GM21360 (cell line): ENCODE data around the gene LIFR.
"Not testable (repeated sequence)": the region's sequence is repeated elsewhere in the genome, so short reads cannot be mapped to it uniquely, and the experiment has no call there.

Source experiments
- ATAC-seq: cut with Tn5 transposase; IDR thresholded peaks from one replicate; pipeline ENCODE4 v1.9.1; 2021; ENCODE audit warnings: mild to moderate bottlenecking, moderate library complexity; ENCODE audit not compliant: unreplicated experiment

Gene LIFR, protein sequence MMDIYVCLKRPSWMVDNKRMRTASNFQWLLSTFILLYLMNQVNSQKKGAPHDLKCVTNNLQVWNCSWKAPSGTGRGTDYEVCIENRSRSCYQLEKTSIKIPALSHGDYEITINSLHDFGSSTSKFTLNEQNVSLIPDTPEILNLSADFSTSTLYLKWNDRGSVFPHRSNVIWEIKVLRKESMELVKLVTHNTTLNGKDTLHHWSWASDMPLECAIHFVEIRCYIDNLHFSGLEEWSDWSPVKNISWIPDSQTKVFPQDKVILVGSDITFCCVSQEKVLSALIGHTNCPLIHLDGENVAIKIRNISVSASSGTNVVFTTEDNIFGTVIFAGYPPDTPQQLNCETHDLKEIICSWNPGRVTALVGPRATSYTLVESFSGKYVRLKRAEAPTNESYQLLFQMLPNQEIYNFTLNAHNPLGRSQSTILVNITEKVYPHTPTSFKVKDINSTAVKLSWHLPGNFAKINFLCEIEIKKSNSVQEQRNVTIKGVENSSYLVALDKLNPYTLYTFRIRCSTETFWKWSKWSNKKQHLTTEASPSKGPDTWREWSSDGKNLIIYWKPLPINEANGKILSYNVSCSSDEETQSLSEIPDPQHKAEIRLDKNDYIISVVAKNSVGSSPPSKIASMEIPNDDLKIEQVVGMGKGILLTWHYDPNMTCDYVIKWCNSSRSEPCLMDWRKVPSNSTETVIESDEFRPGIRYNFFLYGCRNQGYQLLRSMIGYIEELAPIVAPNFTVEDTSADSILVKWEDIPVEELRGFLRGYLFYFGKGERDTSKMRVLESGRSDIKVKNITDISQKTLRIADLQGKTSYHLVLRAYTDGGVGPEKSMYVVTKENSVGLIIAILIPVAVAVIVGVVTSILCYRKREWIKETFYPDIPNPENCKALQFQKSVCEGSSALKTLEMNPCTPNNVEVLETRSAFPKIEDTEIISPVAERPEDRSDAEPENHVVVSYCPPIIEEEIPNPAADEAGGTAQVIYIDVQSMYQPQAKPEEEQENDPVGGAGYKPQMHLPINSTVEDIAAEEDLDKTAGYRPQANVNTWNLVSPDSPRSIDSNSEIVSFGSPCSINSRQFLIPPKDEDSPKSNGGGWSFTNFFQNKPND

DNA sequence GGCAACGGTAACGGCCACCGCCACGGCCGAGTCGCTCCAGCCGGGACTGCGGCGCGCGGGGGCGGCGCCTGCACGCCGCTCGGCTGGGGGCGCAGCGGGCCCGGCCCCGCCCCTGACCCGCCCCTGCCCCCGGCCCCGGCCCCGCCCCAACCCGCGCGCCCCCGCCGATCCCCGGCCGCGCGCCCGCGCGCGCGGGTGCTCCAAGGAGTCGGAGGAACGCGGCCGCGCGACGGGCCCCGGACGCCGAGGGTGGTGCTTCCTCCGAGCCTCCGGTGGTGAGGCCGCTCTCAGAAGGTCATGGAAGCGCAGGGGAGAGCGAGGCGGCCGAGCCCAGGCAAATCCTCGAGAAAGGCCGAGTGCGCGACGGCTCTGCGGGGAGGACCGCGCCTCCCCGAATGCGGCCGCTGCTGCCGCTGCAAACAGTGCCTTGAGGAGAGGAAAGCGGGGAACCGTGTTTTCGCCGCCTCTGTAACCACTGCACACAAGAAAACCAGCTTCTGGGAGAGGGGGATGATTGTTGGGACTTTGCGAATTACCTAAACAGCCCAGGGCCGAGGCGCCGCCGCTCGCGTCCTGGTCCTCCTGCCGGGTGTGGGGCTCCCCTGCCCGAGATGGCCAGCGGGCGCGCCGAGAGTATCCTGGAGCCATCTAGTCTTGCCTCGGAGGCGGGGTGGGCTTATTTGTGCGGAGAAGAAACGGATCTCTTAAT, at the start of gene LIFR:
LIFR (minus strand) TSS at position 48 of the 709 bp plus-strand sequence. CDS start 25,999 bp downstream, outside the sequence.
- peak; percentile 66 for ATAC-seq

DNA sequence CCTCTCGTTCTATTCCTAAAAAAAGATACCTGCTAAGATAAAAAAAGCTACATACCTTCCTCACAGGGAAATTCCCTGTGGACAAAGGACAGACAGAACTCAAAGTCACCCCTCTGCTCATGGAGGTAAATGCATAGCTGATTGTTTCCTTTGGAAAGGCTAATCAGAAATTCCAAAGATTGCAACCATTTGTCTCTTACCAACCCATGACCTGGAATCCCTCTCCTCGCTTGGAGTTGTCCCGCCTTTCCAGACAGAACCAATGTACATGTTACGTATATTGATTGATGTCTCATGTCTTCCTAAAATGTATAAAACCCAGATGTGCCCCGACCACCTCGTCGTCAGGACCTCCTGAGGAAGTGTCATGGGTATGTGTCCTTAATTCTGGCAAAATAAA, 49.2 kb upstream of the LIFR start:
- ATAC-seq = no peak

DNA sequence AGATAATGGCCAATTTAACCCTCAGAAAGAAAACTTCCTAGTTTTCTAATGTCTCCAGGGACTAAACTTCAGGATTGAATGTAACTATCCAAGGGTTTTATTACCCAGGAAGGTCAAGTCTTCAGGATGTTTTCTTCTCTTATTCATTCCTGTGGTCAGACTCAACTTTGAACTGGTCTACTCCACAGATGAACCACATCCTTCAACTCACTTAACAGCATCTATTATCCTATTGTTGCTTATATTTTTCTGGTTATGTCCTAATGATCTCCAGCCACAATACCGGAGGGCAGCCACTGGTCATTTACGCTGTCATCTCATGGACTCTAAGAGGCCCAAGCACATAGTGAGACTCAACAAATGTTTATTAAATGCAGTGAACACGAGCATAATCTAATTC, 47.2 kb upstream of the LIFR start:
- no peak for ATAC-seq

DNA sequence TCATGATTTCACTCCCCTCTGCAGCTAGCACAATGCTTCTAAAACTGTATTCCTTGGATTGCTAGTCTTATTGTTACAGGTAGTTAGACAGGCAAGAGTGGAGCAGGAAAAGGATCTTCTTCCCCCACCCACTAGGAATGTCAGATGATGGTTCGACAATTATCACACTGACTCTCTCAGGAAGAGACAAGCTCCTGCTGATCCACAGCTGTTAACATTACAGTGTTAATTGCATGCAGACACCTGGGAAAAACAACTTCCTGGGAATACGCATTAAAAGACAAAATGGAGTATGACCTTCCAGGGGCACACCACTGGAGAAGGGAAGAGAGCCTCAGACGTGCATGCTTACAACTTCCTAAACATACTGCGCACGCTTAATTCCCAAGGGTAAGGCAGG, 46.2 kb upstream of the LIFR start:
- no peak for ATAC-seq

DNA sequence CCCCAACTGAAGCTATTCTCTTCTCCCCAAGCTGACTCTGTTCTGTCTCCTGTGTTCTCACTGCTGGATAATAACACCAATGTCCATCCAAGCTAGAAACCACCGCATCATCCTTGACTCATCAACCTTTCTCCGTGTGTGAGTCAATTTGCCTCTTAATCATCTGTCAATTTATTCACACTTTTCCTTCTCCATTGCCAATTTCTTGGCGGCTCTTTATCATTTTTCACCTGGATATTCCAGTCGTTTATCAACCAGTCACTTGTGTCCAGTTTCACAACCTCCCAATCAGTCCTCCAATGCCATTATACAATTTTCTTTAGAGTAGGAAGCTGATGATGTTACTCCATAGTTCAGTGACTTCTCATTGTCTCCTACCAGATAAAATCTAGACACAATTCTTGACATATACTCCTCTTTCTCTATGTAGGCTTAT, 45.4 kb upstream of the LIFR start:
- ATAC-seq = no peak

DNA sequence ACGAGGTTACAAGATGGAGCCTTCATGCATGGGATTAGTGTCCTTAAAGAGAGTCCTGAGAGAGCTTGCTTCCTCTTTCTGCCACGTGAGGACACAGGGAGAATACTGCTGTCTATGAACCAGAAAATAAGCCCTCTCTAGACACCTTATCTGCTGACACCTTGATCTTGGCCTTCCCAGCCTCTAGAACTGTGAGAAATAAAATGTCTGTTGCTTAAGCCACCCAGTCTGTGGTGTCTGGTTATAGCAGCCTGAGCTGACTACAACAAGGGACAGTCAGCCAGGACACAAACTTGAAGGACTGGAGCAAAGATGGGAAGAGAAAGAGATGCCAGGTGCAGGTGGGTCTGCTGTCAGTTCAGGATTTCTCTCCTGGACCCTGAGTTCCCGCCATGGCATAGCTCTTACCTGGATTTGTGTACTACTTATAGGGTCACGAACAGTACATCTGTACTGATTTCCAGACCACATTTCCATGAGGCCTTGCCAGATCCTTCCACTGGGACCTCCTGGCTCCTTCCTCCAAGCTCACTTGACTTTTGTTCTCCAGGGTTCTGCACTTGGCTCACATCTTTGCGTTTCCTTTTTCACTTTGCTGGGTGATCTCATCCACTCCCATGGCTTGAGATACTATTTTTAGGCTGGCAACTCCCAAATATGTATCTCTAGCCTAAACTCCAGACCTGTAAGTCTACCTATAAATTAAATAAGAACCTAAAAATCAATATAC, 44.9 kb upstream of the LIFR start:
- ATAC-seq = no peak

DNA sequence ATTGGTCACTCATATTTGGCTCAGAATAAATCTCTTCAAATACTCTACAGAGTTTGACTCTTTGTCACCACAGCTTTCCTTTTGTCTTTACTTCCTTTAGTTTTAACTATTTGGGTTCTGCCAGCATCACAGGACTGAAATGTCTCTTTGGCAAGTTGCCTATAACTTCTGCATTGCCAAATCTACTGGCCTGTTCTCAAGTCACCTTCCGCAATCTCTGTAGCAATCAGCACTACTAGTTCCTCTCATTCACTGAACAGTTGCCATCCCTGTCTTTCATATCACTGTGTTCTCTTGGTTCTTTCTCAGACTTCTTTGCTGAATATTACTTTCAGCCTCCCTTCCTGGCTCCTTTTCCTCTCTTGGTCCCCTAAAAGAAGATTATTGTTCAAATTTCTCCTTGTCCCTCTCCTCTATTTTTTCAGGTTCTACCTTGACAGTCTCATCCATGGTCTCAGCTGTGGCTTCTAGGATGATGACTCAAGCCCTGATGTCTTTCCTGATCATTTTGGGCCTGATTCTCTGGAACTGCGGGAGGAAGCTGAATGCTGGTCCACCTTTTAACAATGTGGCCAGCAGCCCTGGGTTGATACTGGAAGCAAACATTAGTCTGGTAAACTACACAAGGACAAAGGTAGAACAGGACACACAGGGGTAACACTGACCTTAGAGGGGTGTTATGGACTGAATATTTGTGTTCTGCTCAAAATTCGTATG, 44.0 kb upstream of the LIFR start:
- ATAC-seq = no peak

DNA sequence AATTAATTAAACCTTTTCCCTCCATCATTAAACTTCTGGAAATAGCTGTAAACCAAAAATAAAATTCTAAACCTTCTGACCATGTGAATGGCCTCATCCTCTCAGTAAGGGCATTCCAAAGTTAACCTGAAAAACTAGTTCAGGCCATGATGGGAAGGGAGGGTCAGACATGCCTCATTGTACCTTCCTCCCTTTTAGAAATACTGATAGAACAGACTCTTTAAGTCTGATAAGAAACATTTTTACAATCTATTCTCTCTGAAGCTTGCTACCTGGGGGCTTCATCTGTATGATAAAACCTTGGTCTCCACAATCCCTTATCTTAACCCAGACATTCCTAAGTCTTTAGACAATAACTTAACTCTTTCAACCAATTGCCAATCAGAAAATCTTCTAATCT, 43.3 kb upstream of the LIFR start:
- not testable (repeated sequence) for ATAC-seq

DNA sequence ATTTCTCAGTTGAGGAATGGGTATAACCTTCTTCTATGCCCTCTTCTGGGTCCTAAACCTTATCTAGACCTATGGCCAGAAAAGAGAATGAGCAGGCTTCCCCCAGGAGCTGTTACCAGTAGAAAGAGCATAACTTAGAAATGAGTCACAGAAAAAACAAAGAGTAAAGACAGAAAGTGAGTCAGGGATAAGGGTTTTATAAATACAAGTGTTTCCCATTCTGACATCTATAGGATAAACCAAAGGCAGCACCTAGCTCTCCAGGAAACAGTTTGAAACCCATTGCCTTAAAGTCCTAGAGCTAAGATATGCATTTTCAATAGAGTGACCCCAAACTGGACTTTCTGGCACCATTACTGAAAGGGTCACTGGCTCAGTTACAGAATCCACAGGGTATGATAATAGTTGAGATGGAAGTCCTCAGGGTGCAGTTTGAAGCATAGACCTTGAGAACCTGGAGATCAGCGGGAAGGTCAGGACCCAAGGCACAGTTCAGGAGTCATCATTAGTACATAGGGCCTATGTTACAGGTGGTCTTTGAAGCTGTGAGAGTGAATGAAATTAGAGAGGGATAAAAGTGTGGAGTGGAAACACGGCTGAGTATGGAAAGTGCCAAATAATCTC, 42.7 kb upstream of the LIFR start:
- no peak for ATAC-seq

DNA sequence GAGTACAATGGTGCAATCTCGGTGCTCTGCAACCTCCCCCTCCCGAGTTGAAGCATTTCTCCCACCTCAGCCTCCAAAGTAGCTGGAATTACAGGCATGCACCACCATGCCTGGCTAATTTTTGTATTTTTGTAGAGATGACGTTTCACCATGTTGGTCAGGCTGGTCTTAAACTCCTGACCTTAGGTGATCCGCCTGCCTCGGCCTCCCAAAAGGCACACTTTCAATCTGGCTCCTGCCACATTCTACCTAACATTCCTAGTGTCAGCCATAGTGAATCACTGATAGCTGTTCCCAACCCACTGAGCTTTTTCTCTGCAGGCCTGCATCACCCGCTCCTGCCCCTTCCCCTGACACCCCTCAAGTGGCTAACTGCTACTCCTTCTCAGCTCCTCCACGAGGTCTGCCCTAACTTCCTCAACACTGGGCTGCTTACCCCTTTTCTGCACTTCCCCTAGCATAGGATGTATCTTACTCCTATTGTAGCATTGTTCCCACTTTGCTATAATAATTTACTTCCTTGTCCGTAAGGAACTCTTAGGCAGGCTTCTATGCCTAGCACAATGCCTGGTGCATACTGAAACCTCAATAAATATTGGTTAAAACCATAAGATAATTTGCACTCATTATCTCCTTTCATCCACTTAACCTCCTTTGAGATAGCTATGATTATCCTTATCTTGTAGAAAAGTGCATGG, 42.0 kb upstream of the LIFR start:
- no peak for ATAC-seq

DNA sequence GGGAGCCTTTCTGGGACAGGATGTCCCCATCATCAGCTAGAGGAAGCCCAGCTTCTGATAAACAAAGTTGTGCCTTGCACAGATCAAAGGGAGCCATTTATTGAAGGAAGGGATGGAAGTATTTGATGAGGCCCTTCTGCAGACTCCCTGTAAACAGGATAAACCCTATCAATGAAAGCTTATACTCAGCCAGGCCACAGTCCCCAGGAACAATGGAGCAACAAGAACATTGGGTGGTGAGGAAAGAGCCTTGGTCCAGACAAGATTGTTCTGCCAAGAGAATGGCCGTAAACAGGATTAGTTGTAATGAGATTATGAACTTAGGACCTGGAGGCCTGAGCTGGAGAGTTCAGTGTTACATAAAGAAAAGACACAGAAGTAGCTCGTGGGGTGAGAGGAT, 40.5 kb upstream of the LIFR start:
- ATAC-seq = no peak

DNA sequence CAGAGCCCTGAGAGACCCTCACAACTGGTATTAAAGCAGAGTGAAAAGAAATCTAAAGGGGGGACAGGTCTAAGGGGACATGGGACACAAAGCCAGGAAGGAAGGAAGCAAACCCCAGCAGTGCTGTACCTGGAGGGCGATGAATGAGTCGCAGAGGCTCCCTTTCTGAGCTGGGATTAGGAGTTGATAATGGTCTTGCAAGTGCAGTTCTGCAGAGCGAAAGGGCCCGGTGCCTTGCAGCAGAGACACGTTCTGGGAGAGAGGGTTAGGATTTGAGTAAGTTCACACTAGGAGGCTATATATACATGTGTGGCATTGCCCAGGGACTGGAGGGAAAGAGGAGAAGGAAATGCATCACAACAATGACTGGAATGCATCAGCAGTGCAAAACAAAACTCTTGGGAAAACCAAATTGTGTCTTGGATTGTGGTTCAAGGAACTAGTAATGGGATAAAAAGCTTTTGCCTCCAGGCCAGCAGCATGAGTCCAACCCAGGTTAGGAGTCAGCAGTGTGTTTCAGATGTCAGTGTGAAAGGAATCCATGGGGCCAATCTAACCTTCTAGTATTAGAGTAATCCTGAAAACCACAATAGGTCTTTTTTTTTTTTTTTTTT, 38.8 kb upstream of the LIFR start:
- no peak for ATAC-seq

DNA sequence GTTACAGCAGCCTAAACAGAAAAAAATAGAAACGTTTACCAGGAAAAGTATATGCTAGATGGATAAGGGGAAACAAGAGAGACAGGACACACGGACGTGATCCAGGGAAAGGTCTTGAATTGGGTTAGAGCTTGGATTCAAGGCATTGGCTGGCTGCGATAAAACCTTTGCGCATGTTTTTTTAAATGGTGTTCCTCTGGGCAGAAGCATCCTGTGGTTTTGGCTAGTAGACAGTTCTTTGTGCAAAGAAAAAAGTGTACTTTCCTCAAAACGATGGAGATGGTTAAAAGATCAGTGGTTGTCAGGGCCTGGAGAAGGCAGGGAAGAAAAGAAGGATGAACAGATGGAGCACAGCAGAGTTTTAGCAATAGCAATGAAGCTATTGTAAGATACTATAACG, 37.5 kb upstream of the LIFR start:
- no peak for ATAC-seq

DNA sequence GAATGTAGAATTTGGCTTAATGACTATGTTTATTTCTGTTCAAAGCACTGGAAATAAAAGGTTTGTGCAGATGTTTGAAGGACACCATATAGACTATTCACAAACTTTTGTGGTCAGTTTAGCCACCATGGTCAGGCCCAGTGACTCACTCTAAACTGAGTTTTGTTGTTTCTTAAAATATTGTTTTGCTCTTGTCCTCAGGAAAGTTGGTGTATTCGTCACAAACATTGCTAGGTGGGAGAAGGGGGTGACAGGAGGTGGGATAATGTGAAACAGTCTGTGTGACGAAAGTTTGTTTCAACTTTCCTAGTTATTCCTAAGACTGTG, 35.0 kb upstream of the LIFR start:
- ATAC-seq = no peak

DNA sequence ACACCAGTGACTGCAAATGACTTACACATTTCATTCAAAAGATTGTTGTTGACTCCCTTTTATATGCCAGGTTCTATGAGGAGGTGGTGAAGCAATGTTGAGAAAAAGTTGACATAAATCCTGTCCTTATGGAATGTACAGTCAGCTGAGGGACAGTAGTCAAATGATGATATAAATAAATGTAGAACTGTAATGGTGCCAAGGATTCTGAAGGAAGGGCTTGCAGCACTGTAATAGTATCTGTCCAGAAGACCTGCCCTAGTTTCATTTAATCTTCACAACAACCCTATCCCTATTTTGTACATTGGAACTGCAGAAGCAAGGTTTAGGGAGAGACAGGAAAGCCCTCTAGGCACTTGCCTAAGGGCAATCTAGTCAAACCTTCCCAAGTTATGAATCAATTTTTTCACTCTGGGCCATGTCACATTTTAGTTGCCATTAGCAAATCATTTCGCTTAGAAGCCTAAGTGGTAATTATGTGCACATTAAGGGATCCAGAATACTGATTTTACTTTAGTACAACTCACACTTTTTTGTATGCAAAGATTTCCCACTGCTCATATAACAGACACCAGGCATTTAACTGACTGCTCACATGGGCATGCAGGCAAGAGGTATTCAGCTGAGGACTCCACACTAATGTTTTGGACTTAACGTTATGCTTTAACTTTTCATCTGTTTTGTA, 34.5 kb upstream of the LIFR start:
- no peak for ATAC-seq

DNA sequence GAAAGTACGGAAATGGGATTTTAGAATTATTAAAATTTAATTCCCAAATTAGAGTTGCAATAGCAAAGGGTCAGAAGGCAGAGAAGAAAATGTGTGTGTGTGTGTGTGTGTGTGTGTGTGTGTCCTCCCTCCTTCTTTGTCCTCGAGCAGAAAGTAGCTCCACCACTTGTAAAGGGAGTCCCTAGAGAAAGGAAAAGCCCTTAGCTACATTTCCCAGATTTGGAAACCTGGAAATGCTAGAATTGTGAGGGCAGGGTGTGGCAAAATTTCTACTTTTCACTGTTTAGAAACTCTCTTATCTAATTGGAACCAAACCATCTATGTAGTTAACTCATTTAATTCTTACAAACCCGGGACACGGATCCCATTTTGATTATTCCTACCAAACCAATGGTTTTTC, 33.2 kb upstream of the LIFR start:
- no peak for ATAC-seq

DNA sequence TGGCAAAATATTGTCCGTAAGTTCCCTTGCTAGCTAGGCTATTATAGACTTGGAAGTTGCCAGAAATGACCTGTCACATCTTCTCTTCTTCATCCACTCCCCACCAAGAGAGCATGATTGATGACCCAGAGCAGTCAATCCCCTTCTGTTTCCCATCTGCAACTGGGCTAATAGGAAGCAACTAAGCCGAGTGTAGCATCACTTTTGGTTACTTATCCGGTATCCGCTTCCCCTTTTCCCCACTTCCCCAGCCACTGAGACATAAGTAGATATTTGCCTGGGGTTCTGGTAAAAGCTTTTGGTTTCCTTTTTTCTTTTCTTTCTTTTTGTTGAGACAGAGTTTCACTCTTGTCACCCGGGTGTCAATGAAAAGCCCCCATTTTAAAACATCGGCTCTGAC, 29.4 kb upstream of the LIFR start:
- no peak for ATAC-seq

DNA sequence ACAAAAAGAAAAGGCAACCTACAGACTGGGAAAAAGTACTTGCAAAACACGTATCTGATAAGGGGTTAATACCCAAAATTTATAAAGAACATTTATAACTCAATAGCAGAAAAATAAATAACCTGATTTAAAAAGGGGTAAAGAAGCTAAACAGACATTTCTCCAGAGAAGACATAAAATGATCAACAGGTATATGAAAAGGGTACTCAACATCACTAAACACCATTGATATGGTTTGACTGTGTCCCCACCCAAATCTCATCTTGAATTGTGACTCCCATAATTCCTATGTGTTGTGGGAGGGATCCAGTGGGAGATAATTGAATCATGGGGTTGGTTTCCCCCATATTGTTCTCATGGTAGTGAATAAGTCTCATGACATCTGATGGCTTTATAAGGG, 27.1 kb upstream of the LIFR start:
- ATAC-seq = no peak
